ENCODE data around the gene C4B. TPM values are rescaled to one million over a fixed set of nuclear protein-coding genes. Genes with fewer than 3 reads are reported as not detected.
"Not testable (repeated sequence)": the region's sequence is repeated elsewhere in the genome, so short reads cannot be mapped to it uniquely, and the experiment has no call there.

The C4B gene
- total RNA-seq, 1 donor from 2014 or later, result 9.2 TPM

DNA sequence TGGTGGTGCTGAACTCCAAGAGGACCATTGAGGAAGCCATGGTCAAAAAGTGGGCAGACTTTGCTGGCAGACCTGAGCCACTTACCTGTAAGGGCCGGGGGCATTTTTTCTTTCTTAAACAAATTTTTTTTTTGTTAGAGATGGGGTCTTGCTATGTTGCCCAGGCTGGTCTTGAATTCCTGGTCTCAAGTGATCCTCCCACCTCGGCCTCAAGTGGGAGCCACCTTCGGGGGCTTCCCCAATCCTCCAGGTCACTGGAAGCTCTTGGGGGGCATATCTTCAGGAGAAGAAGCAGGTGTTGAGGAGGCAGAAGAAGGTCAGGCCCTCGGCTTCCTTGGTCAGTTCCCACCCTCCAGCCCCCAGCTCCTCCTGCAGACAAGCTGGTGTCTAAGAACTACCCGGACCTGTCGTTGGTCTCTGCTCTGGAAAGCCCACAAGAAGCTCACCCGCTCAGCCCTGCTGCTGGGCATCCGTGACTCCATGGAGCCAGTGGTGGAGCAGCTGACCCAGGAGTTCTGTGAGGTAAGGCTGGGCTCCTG is 8.5 kb upstream of the C4B start:
- not testable (repeated sequence) for H3K36me3 Mint-ChIP-seq; H3K27ac Mint-ChIP-seq; H3K4me3 Mint-ChIP-seq; H3K27me3 Mint-ChIP-seq; DNase-seq (ENCODE audit: extremely low spot score, unreplicated experiment); H3K9me3 Mint-ChIP-seq; H3K4me1 Mint-ChIP-seq (ENCODE audit: unreplicated experiment)

DNA sequence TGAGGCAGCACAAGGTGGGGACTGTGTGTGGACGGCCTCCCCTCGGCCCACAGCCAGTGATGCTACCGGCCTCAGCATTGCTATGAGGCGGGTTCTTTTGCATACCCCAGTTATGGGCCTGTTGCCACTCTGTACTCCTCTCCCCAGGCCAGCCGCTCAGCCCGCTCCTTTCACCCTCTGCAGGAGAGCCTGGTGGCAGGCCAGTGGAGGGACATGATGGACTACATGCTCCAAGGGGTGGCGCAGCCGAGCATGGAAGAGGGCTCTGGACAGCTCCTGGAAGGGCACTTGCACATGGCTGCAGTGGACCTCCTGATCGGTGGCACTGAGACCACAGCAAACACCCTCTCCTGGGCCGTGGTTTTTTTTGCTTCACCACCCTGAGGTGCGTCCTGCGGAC is 7.5 kb upstream of the C4B start:
- not testable (repeated sequence) for H3K36me3 Mint-ChIP-seq

DNA sequence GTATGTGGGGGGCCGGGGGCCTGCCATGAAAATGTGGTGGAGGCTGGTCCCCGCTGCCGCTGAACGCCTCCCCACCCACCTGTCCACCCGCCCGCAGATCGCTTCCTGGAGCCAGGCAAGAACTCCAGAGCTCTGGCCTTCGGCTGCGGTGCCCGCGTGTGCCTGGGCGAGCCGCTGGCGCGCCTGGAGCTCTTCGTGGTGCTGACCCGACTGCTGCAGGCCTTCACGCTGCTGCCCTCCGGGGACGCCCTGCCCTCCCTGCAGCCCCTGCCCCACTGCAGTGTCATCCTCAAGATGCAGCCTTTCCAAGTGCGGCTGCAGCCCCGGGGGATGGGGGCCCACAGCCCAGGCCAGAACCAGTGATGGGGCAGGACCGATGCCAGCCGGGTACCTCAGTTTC is 6.6 kb upstream of the C4B start:
- not testable (repeated sequence) for H3K4me1 Mint-ChIP-seq (ENCODE audit: unreplicated experiment); H3K27me3 Mint-ChIP-seq

More for the DNA sequence above, 7.5 kb upstream of the C4B start:
- not testable (repeated sequence) for H3K4me3 Mint-ChIP-seq; H3K27me3 Mint-ChIP-seq; DNase-seq (ENCODE audit: extremely low spot score, unreplicated experiment); H3K27ac Mint-ChIP-seq; H3K4me1 Mint-ChIP-seq (ENCODE audit: unreplicated experiment); H3K9me3 Mint-ChIP-seq

DNA sequence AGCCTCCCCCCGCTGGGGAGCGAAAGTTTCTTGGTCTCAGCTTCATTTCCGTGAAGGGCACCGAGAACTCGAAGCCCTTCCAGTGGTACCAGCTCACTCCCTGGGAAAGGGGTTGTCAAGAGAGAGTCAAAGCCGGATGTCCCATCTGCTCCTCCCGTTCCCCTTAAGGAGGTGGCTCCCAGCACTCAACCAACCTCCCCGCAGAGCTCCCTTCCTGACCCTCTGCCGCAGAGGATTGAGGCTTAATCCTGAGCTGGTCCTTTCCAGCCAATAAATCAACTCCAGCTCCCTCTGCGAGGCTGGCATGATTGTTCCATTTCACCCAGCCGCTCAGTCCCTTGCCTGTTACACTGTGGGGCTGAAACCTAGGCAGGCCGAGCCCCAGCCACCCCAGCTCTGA is 6.0 kb upstream of the C4B start:
- not testable (repeated sequence) for H3K4me1 Mint-ChIP-seq (ENCODE audit: unreplicated experiment); H3K36me3 Mint-ChIP-seq; H3K27me3 Mint-ChIP-seq; H3K9me3 Mint-ChIP-seq; H3K27ac Mint-ChIP-seq; H3K4me3 Mint-ChIP-seq; DNase-seq (ENCODE audit: extremely low spot score, unreplicated experiment)

More for the DNA sequence above, 6.6 kb upstream of the C4B start:
- not testable (repeated sequence) for DNase-seq (ENCODE audit: extremely low spot score, unreplicated experiment); H3K27ac Mint-ChIP-seq; H3K9me3 Mint-ChIP-seq; H3K36me3 Mint-ChIP-seq; H3K4me3 Mint-ChIP-seq

DNA sequence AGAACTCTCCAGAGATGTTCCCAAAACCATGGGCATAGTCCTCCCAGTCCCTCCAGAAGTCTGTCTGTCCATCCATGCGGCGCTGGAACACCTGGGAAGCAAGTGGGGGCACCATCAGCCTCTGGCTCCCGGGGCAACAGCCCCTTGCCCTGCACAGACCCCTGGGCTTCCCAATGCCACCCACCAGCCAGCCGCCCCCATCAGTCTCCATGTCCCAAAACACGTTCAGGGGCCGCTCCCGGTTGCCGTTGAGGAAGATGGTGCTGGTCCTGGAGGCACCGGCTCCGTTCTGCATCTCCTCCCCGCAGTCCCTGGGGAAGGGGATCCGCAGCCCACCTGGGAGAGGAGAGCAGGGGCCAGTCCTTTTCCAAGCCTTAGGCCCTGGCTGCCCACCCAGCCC is 5.1 kb upstream of the C4B start:
- H3K9me3 Mint-ChIP-seq; H3K27me3 Mint-ChIP-seq; H3K4me3 Mint-ChIP-seq; DNase-seq (ENCODE audit: extremely low spot score, unreplicated experiment); H3K4me1 Mint-ChIP-seq (ENCODE audit: unreplicated experiment); H3K36me3 Mint-ChIP-seq; H3K27ac Mint-ChIP-seq: not testable (repeated sequence)

DNA sequence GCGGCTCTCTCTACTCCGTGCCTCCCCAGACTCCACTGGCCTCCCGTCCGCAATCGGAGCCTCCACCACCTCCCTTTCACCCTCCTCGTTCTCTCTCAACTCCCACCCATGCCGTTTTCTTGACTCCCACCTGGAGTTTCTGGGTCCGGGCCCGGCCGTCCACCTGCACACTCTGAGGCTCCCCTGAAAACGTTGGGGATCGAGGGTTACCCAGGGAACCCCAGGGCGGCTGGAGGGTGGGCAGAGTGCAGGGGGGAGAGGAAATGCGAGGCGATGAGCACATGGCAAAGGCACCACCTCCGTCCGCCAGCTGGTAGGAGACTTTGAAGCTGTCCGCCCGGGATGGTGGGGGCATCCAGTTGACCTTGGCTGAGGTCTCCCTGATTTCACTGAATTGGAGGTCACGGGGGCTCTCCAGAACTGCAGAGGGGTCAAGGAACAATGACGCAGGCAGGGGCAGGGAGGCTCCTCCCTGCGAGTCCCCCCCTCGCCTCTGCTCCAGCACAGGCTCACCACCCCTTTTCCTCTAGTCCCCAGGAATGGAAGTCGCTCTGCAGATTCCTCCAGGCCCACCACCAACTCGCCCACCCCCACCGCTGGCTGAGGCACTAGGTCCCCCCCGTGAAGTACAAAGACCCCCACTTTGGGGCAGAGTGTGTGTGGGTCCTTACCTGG is 3.6 kb upstream of the C4B start:
- not testable (repeated sequence) for H3K4me1 Mint-ChIP-seq (ENCODE audit: unreplicated experiment); H3K27me3 Mint-ChIP-seq; DNase-seq (ENCODE audit: extremely low spot score, unreplicated experiment); H3K27ac Mint-ChIP-seq; H3K4me3 Mint-ChIP-seq; H3K36me3 Mint-ChIP-seq; H3K9me3 Mint-ChIP-seq

DNA sequence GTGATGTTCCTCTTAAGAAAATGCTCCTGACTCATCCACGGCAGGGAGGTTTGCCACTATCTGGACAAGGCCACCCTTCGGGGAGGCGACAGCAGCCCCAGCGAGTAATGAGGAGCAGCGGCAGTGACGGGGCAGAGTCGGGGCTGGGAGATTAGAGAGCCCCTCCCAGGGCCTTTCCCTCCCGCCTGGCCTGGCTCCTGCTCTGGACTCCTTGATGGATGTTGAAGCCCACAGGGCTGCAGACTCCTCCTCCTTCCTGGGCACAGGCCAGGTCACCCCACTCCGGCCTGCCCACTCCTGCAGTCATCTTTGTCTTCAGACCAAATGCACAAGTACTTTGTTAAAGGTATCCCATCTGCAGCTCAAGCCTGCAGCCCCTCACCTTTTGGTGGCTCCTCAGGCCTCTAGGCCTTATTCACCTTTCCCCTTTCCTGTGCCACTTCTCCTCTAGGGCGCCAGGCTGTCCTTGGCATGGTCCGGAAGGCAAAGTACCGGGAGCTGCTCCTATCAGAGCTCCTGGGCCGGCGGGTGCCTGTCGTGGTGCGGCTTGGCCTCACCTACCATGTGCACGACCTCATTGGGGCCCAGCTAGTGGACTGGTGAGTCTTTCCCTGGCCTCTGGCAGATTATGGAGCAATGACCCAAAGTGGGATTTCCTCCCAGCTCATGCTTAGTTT is 1.5 kb upstream of the C4B start:
- not testable (repeated sequence) for H3K4me3 Mint-ChIP-seq; H3K9me3 Mint-ChIP-seq; H3K27me3 Mint-ChIP-seq; DNase-seq (ENCODE audit: extremely low spot score, unreplicated experiment); H3K4me1 Mint-ChIP-seq (ENCODE audit: unreplicated experiment); H3K27ac Mint-ChIP-seq; H3K36me3 Mint-ChIP-seq

DNA sequence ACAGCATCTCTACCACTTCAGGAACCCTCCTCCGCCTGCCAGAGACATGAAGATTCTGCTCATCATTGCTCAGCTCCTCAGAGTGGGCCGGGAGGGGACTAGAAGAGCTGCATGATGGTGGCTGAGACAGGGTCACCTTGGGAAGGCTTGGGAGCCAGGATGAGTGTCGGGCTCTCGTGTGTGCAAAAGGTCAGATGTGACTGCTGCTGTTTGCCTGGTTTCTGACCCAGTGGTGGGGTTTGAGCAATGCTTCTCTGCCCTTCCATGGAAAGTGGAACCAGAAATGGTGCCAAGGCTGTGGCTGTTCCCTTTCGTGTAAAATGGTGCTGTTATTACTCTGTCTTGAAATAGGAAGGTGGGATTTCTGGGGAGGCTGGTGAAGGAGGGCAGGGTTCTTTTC is 857 bp upstream of the C4B start:
- not testable (repeated sequence) for H3K4me1 Mint-ChIP-seq (ENCODE audit: unreplicated experiment); H3K9me3 Mint-ChIP-seq; H3K4me3 Mint-ChIP-seq; H3K27me3 Mint-ChIP-seq; H3K27ac Mint-ChIP-seq; DNase-seq (ENCODE audit: extremely low spot score, unreplicated experiment); H3K36me3 Mint-ChIP-seq

DNA sequence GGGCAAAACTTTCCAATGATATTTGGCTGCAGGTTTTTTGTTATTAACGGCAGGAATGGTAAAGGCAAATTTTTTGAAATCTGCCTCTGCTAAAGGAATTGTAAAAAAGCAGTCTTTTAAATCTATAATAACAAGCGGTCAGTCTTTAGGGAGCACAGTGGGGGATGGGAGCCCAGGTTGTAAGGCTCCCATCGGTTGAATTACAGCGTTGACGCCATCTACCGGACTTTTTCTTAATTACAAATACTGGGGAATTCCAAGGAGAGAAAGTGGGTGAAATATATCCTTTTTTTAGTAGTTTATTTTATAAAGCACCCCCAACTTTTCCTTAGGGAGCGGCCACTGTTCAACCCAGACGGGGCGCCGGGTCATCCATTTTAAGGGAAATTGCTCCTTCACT is 7.5 kb downstream of the C4B start:
- H3K4me1 Mint-ChIP-seq (ENCODE audit: unreplicated experiment); H3K4me3 Mint-ChIP-seq; H3K9me3 Mint-ChIP-seq; H3K36me3 Mint-ChIP-seq; H3K27me3 Mint-ChIP-seq; DNase-seq (ENCODE audit: extremely low spot score, unreplicated experiment); H3K27ac Mint-ChIP-seq: not testable (repeated sequence)

DNA sequence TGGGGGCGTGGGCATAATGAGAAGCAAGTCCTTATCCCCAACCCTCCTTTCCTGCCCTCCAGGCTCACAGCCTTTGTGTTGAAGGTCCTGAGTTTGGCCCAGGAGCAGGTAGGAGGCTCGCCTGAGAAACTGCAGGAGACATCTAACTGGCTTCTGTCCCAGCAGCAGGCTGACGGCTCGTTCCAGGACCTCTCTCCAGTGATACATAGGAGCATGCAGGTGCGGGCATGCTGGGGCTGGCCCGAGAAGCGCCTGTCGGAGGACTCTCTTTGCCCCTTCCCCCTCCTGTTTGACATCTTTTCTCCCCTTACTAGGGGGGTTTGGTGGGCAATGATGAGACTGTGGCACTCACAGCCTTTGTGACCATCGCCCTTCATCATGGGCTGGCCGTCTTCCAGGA is 14.0 kb downstream of the C4B start:
- H3K27me3 Mint-ChIP-seq; H3K27ac Mint-ChIP-seq; DNase-seq (ENCODE audit: extremely low spot score, unreplicated experiment); H3K4me1 Mint-ChIP-seq (ENCODE audit: unreplicated experiment); H3K4me3 Mint-ChIP-seq; H3K36me3 Mint-ChIP-seq; H3K9me3 Mint-ChIP-seq: not testable (repeated sequence)

DNA sequence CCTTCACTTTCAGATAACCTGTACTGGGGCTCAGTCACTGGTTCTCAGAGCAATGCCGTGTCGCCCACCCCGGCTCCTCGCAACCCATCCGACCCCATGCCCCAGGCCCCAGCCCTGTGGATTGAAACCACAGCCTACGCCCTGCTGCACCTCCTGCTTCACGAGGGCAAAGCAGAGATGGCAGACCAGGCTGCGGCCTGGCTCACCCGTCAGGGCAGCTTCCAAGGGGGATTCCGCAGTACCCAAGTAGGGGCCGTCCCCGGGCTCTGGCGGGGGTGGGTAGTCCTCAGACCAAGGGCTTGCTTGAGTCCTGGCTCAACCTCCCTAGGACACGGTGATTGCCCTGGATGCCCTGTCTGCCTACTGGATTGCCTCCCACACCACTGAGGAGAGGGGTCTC is 15.0 kb downstream of the C4B start:
- H3K36me3 Mint-ChIP-seq; H3K27ac Mint-ChIP-seq; H3K4me3 Mint-ChIP-seq; H3K27me3 Mint-ChIP-seq; H3K4me1 Mint-ChIP-seq (ENCODE audit: unreplicated experiment); DNase-seq (ENCODE audit: extremely low spot score, unreplicated experiment); H3K9me3 Mint-ChIP-seq: not testable (repeated sequence)

DNA sequence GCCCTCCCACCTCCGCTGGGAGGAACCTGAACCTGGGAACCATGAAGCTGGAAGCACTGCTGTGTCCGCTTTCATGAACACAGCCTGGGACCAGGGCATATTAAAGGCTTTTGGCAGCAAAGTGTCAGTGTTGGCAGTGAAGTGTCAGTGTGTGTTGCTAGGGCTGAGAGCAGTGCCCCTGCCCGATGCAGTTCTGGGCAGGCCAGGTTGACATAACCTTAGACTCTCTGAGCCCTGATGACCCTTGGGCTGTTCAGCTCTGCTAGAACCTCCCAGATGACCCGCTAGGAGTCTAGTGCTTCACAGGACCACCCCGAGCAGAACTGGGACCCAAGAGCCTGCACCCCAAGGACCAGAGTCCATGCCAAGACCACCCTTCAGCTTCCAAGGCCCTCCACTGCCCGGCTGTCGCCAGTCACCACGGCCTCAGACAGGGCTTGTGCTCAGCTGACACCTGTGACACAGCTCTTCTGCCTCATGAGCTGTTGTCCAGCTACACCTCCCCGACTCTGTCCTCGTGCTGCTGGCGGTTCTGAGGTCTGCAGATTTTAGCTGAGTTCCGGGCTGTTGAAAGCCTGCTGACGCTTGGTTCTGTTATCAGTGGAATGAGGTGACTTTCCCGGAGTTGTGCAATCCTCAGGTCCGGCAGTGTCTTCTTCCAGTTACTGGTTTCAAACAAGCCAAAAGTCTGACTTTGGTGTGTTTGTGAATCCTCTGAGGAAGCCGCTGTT is 20.9 kb downstream of the C4B start:
- not testable (repeated sequence) for H3K27ac Mint-ChIP-seq; H3K4me3 Mint-ChIP-seq; H3K9me3 Mint-ChIP-seq; H3K36me3 Mint-ChIP-seq; H3K4me1 Mint-ChIP-seq (ENCODE audit: unreplicated experiment); DNase-seq (ENCODE audit: extremely low spot score, unreplicated experiment); H3K27me3 Mint-ChIP-seq

DNA sequence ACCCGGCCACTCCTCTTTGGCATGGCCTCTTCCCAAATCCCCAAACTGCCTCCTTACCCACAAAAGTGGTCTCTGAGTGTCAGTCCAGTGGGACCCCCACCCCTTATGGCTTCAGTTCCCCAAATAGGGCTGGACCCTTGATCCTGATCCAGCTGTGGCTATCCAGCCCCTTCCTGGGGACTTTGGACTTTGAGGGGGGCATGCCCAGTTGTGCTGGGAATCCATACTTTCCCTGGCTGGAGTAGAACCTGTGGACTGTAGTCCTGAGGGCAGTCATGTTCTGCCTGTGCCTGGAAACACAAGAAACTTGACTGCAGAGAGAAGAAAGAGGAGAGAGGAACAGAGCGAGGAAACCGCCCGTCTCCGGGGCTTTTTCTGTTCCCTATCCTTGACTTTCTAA is 22.5 kb downstream of the C4B start:
- H3K4me3 Mint-ChIP-seq; H3K27ac Mint-ChIP-seq; H3K4me1 Mint-ChIP-seq (ENCODE audit: unreplicated experiment); DNase-seq (ENCODE audit: extremely low spot score, unreplicated experiment); H3K27me3 Mint-ChIP-seq; H3K9me3 Mint-ChIP-seq; H3K36me3 Mint-ChIP-seq: not testable (repeated sequence)
